ENCODE data around the gene FAM9C. TPM values are rescaled to one million over a fixed set of nuclear protein-coding genes. Genes with fewer than 3 reads are reported as not detected.

The FAM9C gene
- total and polyA plus RNA-seq, 2 of the 4 experiments (the other 2 are of a cell fraction): not detected

- Histone ChIP-seq H2AK9ac (replicated peaks; ENCODE audit: low read depth, low read length, poor library complexity) (peak overlapping the region; percentile 71), H3K4me2 (ENCODE audit: low read depth, low read length) (peak overlapping the region; percentile 23), H3K79me1 (ENCODE audit: low read depth in 1 of 2, low read length in 2 of 2) (no peaks in the 10 kb centered on the region), H3K18ac (ENCODE audit: low read depth, low read length) (peak overlapping the region; percentile 29), H3K56ac (ENCODE audit: extremely low read depth, insufficient read depth, low read length) (peak overlapping the region; percentile 71; the same call in 1 of the 2 replicates), H3K4me3 (ENCODE audit: insufficient read depth, low read depth, low read length) (no peak overlapping the region), H4K20me1 (ENCODE audit: insufficient read depth, low read length) (no peaks in the 10 kb centered on the region), H3K14ac (replicated peaks; ENCODE audit: low read depth, low read length) (peak overlapping the region; percentile 84), H2BK15ac (ENCODE audit: low read depth, low read length) (peak overlapping the region; percentile 73; the same call in 2 of the 3 replicates), H2AK5ac (ENCODE audit: low read depth, low read length) (no peak overlapping the region), H4K91ac (ENCODE audit: insufficient read depth, low read depth, low read length) (peak overlapping the region; percentile 59), H3K4me1 (ENCODE audit: control insufficient read depth, insufficient read depth, low read length) (peaks cover 8% of the 10 kb centered on the region), H3K4ac (ENCODE audit: low read depth, low read length) (peak overlapping the region; percentile 78), H2BK20ac (ENCODE audit: low read depth, low read length) (peak overlapping the region; percentile 94), H2BK120ac (ENCODE audit: low read depth, low read length) (peak overlapping the region; percentile 94), H3K27ac (ENCODE audit: insufficient read depth, low read length) (peak overlapping the region; percentile 78), H3K36me3 (ENCODE audit: control insufficient read depth, insufficient read depth, low read length) (no peaks in the 10 kb centered on the region), H4K5ac (ENCODE audit: low read depth, low read length) (no peak overlapping the region; the same call in 1 of the 2 replicates), H4K8ac (ENCODE audit: low read depth in 2 of 2, low read length in 2 of 2) (peak overlapping the region; percentile 73 to 93), H2AFZ (replicated peaks; ENCODE audit: low read length, poor library complexity) (peak overlapping the region; percentile 84), H2BK5ac (ENCODE audit: low read depth, low read length, poor library complexity, severe bottlenecking) (peak overlapping the region; percentile 71), H3K9ac (ENCODE audit: low read depth, low read length) (no peak overlapping the region; the same call in 1 of the 2 replicates), H3K9me3 (ENCODE audit: control insufficient read depth, insufficient read depth, low read length) (no peaks in the 10 kb centered on the region), H3K23ac (ENCODE audit: low read depth, low read length) (peak overlapping the region; percentile 43; the same call in 1 of the 2 replicates), H3K27me3 (ENCODE audit: control insufficient read depth, insufficient read depth, low read length) (no peaks in the 10 kb centered on the region), H3K9me1 (ENCODE audit: insufficient read depth, low read length) (no peaks in the 10 kb centered on the region)
- in situ Hi-C loops (cut with MboI; ENCODE audit: low sequenced_read_pairs) (no loop called here), dilution Hi-C loops (cut with HindIII; ENCODE audit: low sequenced_read_pairs, unreplicated experiment) (no loop called here), intact Hi-C loops (cut with micrococcal nuclease) (no loop called here)
- ATAC-seq (ENCODE audit: low read depth): no peak
- DNase-seq: no peak
- ChIA-PET CTCF (no interaction called here), POLR2A (ENCODE audit: unreplicated experiment) (interaction anchor here (1.0 kb wide), 1 partner anchor 16 kb away, joined by 3 read pairs; no protein-coding TSS in a partner anchor)
- no peak for TF ChIP-seq CEBPB (IDR thresholded peaks at IDR 0.05; ENCODE audit: low read depth, low read length)
- no peak for TF ChIP-seq RFX5 (IDR thresholded peaks at IDR 0.05; ENCODE audit: low read depth, low read length)
- TF ChIP-seq ELK1 (IDR thresholded peaks at IDR 0.05; ENCODE audit: borderline replicate concordance, low read depth, low read length): no peak
- BruUV-seq (replicated peaks): no TSS peak
Measured at GRCh38 chrX:13029637-13029886, 14.9 kb downstream of the FAM9C start.
